Coronary artery (tissue), 2 donors: ENCODE measurements around the gene TNFRSF25.
A peak's percentile ranks its signal among the peaks of the same experiment; 100 is the strongest.

Experiments used
- DNase-seq: peaks from one replicate; pipeline ENCODE4 v3.0.0-alpha.2; 2017; ENCODE audit warnings: low spot score
- H3K27ac ChIP-seq, 2 donors: fragments of 200-600 bp; sonication (generic); one replicate each; pipeline ENCODE4 v1.5.1; 2016 to 2019
- H3K4me3 ChIP-seq: fragments of 200-600 bp; sonication (generic); 2 replicates; pipeline ENCODE4 v1.5.1; 2016; ENCODE audit warnings: mild to moderate bottlenecking, moderate library complexity
- TF ChIP-seq, protein P1 (sequence below): fragments of 200-600 bp; sonication (generic); IDR thresholded peaks from one replicate; pipeline ENCODE4 v1.5.1; 2019; ENCODE audit warnings: antibody characterized with exemption

TNFRSF25 gene

GRCh38 chr1:6464514-6464836, 1.5 kb downstream of the TNFRSF25 start:
- TF ChIP-seq, protein P1, sequence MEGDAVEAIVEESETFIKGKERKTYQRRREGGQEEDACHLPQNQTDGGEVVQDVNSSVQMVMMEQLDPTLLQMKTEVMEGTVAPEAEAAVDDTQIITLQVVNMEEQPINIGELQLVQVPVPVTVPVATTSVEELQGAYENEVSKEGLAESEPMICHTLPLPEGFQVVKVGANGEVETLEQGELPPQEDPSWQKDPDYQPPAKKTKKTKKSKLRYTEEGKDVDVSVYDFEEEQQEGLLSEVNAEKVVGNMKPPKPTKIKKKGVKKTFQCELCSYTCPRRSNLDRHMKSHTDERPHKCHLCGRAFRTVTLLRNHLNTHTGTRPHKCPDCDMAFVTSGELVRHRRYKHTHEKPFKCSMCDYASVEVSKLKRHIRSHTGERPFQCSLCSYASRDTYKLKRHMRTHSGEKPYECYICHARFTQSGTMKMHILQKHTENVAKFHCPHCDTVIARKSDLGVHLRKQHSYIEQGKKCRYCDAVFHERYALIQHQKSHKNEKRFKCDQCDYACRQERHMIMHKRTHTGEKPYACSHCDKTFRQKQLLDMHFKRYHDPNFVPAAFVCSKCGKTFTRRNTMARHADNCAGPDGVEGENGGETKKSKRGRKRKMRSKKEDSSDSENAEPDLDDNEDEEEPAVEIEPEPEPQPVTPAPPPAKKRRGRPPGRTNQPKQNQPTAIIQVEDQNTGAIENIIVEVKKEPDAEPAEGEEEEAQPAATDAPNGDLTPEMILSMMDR, result no peak
- no peak overlapping the region for H3K4me3 ChIP-seq
- no peak for DNase-seq
- H3K27ac ChIP-seq, result no peak overlapping the region

- no peak overlapping the region for H3K4me3 ChIP-seq
- no peak overlapping the region for H3K27ac ChIP-seq
- TF ChIP-seq, protein P1, result no peak
- DNase-seq, result no peak
These were observed 2.9 kb downstream of the TNFRSF25 start for GRCh38 chr1:6463120-6463412.

GRCh38 chr1:6462412-6463119, 3.4 kb downstream of the TNFRSF25 start:
- no peak overlapping the region for H3K27ac ChIP-seq
- no peak for DNase-seq
- TF ChIP-seq, protein P1, result no peak
- H3K4me3 ChIP-seq, result no peak overlapping the region

- TF ChIP-seq, protein P1, result no peak
- no peak for DNase-seq
- Histone ChIP-seq H3K27ac (no peak overlapping the region), H3K4me3 (no peak overlapping the region)
These were observed 4.2 kb downstream of the TNFRSF25 start for GRCh38 chr1:6461538-6462411.

- no peak for DNase-seq
- Histone ChIP-seq H3K4me3 (peak overlapping the region; percentile 51), H3K27ac (no peak overlapping the region)
- TF ChIP-seq, protein P1, result no peak
These were observed 4.9 kb downstream of the TNFRSF25 start for GRCh38 chr1:6461051-6461530.

DNA sequence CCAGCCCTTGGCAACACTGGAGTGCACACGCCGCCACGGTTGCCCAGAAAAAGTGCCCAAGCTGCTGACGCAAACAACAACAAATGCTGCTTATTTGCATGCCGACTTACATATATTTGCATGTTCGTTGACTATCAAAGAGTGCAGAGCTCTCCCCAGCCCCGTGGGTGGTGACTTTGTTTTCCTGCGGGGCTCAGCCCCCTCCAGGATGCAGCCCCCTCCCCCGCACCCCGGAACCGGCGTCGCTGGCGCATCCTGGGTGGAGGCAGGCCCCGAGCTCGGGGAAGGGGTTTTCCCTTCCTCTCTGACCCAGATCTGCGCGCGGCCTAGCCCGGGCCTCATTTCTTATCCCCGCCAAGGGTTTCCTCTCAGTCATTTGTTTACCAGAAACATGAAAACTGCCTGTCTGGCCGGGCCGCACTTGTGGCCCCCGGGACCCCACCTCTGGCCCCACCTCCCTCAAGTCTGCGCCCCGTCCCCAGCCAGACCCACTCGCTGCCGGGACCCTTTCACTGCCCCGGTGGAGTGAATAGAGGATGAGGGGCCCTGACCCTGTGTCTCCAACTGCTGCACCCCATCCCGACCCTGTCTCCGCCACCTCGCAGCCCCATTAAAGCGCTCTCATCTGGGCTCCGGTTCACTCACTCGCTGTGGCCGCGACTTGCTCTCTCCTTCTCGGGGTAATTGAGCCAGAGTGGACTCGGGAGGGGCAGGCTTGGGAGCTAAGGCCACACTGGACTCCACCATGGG, 5.5 kb downstream of the TNFRSF25 start:
- no peak overlapping the region for H3K27ac ChIP-seq
- no peak for DNase-seq

More for the DNA sequence above, 5.5 kb downstream of the TNFRSF25 start:
- TF ChIP-seq, protein P1, result no peak
- peak overlapping the region; percentile 51 for H3K4me3 ChIP-seq
